ENCODE measurements around the gene SLAMF1. TPM values are rescaled to one million over a fixed set of nuclear protein-coding genes. Genes with fewer than 3 reads are reported as not detected.

The SLAMF1 gene
- polyA plus RNA-seq, 3 donors, result 0.13 to 0.65 TPM; not detected in 1

GRCh38 chr1:160605792-160606479, 40.9 kb downstream of the SLAMF1 start:
- H3K4me1 ChIP-seq (ENCODE audit: control insufficient read depth in 1 of 2, insufficient read depth in 2 of 2, low read length in 2 of 2), result no peaks in the 10 kb centered on the region
- peaks cover 3 to 11% of the 10 kb centered on the region in 2 donors for H3K9me3 ChIP-seq (replicated peaks in 1 of 2; ENCODE audit: control insufficient read depth in 1 of 2, insufficient read depth in 1 of 2, low read length in 2 of 2)
- no peak overlapping the region for H3K4me2 ChIP-seq (replicated peaks; ENCODE audit: extremely low read depth, low read length, poor library complexity, severe bottlenecking)
- TF ChIP-seq CTCF (IDR thresholded peaks at IDR 0.05), result no peak
- no peak overlapping the region for H3K27ac ChIP-seq (ENCODE audit: low read depth in 1 of 2, low read length in 2 of 2)
- WGBS (ENCODE audit: insufficient coverage), result 95% methylated on average over 4 of the region's 4 CpGs
- H2AFZ ChIP-seq (ENCODE audit: insufficient read depth, low read depth, low read length, poor library complexity, severe bottlenecking), result no peak overlapping the region
- H3K27me3 ChIP-seq (ENCODE audit: control insufficient read depth in 2 of 2, insufficient read depth in 2 of 2, low read length in 2 of 2), result no peaks in the 10 kb centered on the region
- peaks cover 9 to 30% (median 21%) of the 10 kb centered on the region in 7 donors for H3K9me3 Mint-ChIP-seq
- H3K36me3 Mint-ChIP-seq, result peaks cover 0 to 6% of the 10 kb centered on the region in 2 donors
- no peaks in the 10 kb centered on the region for H3K27me3 Mint-ChIP-seq (ENCODE audit: low read depth in 3 of 3)
- H4K20me1 ChIP-seq (ENCODE audit: insufficient read depth, low read length), result no peaks in the 10 kb centered on the region
- H3K4me3 Mint-ChIP-seq, result no peak overlapping the region
- H3K36me3 ChIP-seq (replicated peaks in 1 of 2; ENCODE audit: control insufficient read depth in 1 of 2, insufficient read depth in 2 of 2, low read length in 2 of 2), result no peaks in the 10 kb centered on the region
- intact Hi-C loops (cut with micrococcal nuclease), result loop anchor here (2.0 to 5.0 kb wide), 3 partner anchors 59 to 177 kb away; no protein-coding TSS in a partner anchor
- no peak overlapping the region for H3K9ac ChIP-seq (ENCODE audit: insufficient read depth, low read length, poor library complexity, severe bottlenecking)
- no peak for DNase-seq
- no peaks in the 10 kb centered on the region for H3K79me2 ChIP-seq (ENCODE audit: insufficient read depth, low read length)
- H3K4me3 ChIP-seq (replicated peaks in 1 of 3; ENCODE audit: low read depth in 2 of 3, low read length in 3 of 3), result no peak overlapping the region
- H3K27ac Mint-ChIP-seq, result peak overlapping the region in 2 of 7 donors; percentile 12 to 55
- peaks cover 7% of the 10 kb centered on the region for H3K4me1 Mint-ChIP-seq

- no peak for DNase-seq
- no peaks in the 10 kb centered on the region for H3K36me3 ChIP-seq (replicated peaks in 1 of 2; ENCODE audit: control insufficient read depth in 1 of 2, insufficient read depth in 2 of 2, low read length in 2 of 2)
- intact Hi-C loops (cut with micrococcal nuclease), result loop anchor here (5.0 kb wide), 2 partner anchors 58 to 63 kb away; no protein-coding TSS in a partner anchor
- no peaks in the 10 kb centered on the region for H3K27me3 ChIP-seq (ENCODE audit: control insufficient read depth in 2 of 2, insufficient read depth in 2 of 2, low read length in 2 of 2)
- peaks cover 0 to 6% of the 10 kb centered on the region in 2 donors for H3K36me3 Mint-ChIP-seq
- no peaks in the 10 kb centered on the region for H3K79me2 ChIP-seq (ENCODE audit: insufficient read depth, low read length)
- TF ChIP-seq CTCF (IDR thresholded peaks at IDR 0.05), result no peak
- H3K4me3 ChIP-seq (replicated peaks in 1 of 3; ENCODE audit: low read depth in 2 of 3, low read length in 3 of 3), result no peak overlapping the region
- H3K4me1 Mint-ChIP-seq, result peaks cover 7% of the 10 kb centered on the region
- no peaks in the 10 kb centered on the region for H3K4me1 ChIP-seq (ENCODE audit: control insufficient read depth in 1 of 2, insufficient read depth in 2 of 2, low read length in 2 of 2)
- no peak overlapping the region for H2AFZ ChIP-seq (ENCODE audit: insufficient read depth, low read depth, low read length, poor library complexity, severe bottlenecking)
- no peak overlapping the region for H3K4me2 ChIP-seq (replicated peaks; ENCODE audit: extremely low read depth, low read length, poor library complexity, severe bottlenecking)
- H4K20me1 ChIP-seq (ENCODE audit: insufficient read depth, low read length), result no peaks in the 10 kb centered on the region
- H3K27ac ChIP-seq (ENCODE audit: low read depth in 1 of 2, low read length in 2 of 2), result no peak overlapping the region
- H3K9me3 ChIP-seq (replicated peaks in 1 of 2; ENCODE audit: control insufficient read depth in 1 of 2, insufficient read depth in 1 of 2, low read length in 2 of 2), result peaks cover 6 to 14% of the 10 kb centered on the region in 2 donors
- no peaks in the 10 kb centered on the region for H3K27me3 Mint-ChIP-seq (ENCODE audit: low read depth in 3 of 3)
- H3K9me3 Mint-ChIP-seq, result peaks cover 13 to 35% (median 26%) of the 10 kb centered on the region in 7 donors
- no peak overlapping the region for H3K27ac Mint-ChIP-seq
- H3K9ac ChIP-seq (ENCODE audit: insufficient read depth, low read length, poor library complexity, severe bottlenecking), result no peak overlapping the region
- no peak overlapping the region for H3K4me3 Mint-ChIP-seq
- 100% methylated on average over 2 of the region's 2 CpGs for WGBS (ENCODE audit: insufficient coverage)
Observed at GRCh38 chr1:160605205-160605604, 41.6 kb downstream of the SLAMF1 start.

Data from CD14-positive monocyte (primary cell).